CD8-positive, alpha-beta memory T cell (primary cell): Measurements from ENCODE around the gene SMC3. TPM values are rescaled to one million over a fixed set of nuclear protein-coding genes. Genes with fewer than 3 reads are reported as not detected.
A peak's percentile ranks its signal among the peaks of the same experiment; 100 is the strongest.

Experiments
- CTCF ChIA-PET: fragments of 350-600 bp; sonication (Branson Sonifier 250); formaldehyde crosslinking; loops from one replicate; lab custom pipeline; 2021; ENCODE audit warnings: antibody characterized with exemption; lab: Charles Lee
- POLR2A ChIA-PET: fragments of 350-600 bp; sonication (Branson Sonifier 250); formaldehyde crosslinking; loops from one replicate; lab custom pipeline; 2021; ENCODE audit warnings: antibody characterized with exemption; lab: Charles Lee
- DNase-seq, 5 donors: peaks; one replicate each; pipeline versions ENCODE4 v3.0.0 to v3.0.0-alpha.2; 2020 to 2022; ENCODE audit warnings: mixed read lengths in 1 of 5
- H3K27ac ChIP-seq: one replicate; pipeline ENCODE4 v1.7.0; 2013; ENCODE audit warnings: low read depth, mild to moderate bottlenecking, low read length, moderate library complexity
- H3K27me3 ChIP-seq: 2 replicates; pipeline ENCODE4 v1.7.0; 2013; ENCODE audit warnings: low read length, mild to moderate bottlenecking; ENCODE audit not compliant: insufficient read depth, poor library complexity, severe bottlenecking
- H3K36me3 ChIP-seq: 2 replicates; pipeline ENCODE4 v1.7.0; 2013; ENCODE audit warnings: mild to moderate bottlenecking, low read length, moderate library complexity; ENCODE audit not compliant: insufficient read depth
- H3K4me1 ChIP-seq: 2 replicates; pipeline ENCODE4 v1.7.0; 2013; ENCODE audit warnings: mild to moderate bottlenecking, low read length, moderate library complexity; ENCODE audit not compliant: insufficient read depth
- H3K4me3 ChIP-seq: 2 replicates; pipeline ENCODE4 v1.7.0; 2013; ENCODE audit warnings: mild to moderate bottlenecking, low read length
- H3K9me3 ChIP-seq: 2 replicates; pipeline ENCODE4 v1.7.0; 2013; ENCODE audit warnings: mild to moderate bottlenecking, low read length
- H3K27ac Mint-ChIP-seq, 8 donors: one replicate each; pipeline ENCODE4 v1.8.0; 2020 to 2021; ENCODE audit warnings: mixed read lengths in 8 of 8, mild to moderate bottlenecking in 6 of 8, inconsistent platforms in 3 of 8, moderate library complexity in 3 of 8
- H3K27me3 Mint-ChIP-seq, 2 donors: one replicate each; pipeline ENCODE4 v1.8.0; 2020 to 2021; ENCODE audit warnings: mixed read lengths in 2 of 2, mild to moderate bottlenecking in 1 of 2, moderate library complexity in 1 of 2
- H3K36me3 Mint-ChIP-seq, 3 donors: one replicate each; pipeline ENCODE4 v1.8.0; 2020 to 2021; ENCODE audit warnings: mixed read lengths in 3 of 3, inconsistent platforms in 1 of 3, mild to moderate bottlenecking in 1 of 3
- H3K4me1 Mint-ChIP-seq, 3 donors: one replicate each; pipeline ENCODE4 v1.8.0; 2020 to 2021; ENCODE audit warnings: mixed read lengths in 3 of 3, inconsistent platforms in 1 of 3, mild to moderate bottlenecking in 1 of 3
- H3K4me3 Mint-ChIP-seq, 7 donors: one replicate each; pipeline ENCODE4 v1.8.0; 2020 to 2021; ENCODE audit warnings: mixed read lengths in 7 of 7, mild to moderate bottlenecking in 6 of 7, moderate library complexity in 4 of 7, inconsistent platforms in 2 of 7
- H3K9me3 Mint-ChIP-seq, 5 donors: one replicate each; pipeline ENCODE4 v1.8.0; 2020 to 2022; ENCODE audit warnings: mixed read lengths in 5 of 5, mild to moderate bottlenecking in 3 of 5, moderate library complexity in 2 of 5, inconsistent platforms in 1 of 5
- polyA plus RNA-seq: library from polyadenylated mRNA; unstranded; fragments of 300-500 nt; fragmentation: Illumina TruSeq; gene quantifications from one replicate; pipeline ENCODE4 v1.2.3, GENCODE V29; 2021
- total RNA-seq, 2 experiments: library from RNA; stranded (reverse); gene quantifications; one replicate each; pipeline ENCODE4 v1.2.3, GENCODE V29; 2021

SMC3 gene
- total and polyA plus RNA-seq, 3 experiments from 2014 or later, result 77.7 to 102 (median 77.9) TPM

- Mint-ChIP-seq H3K27me3 (peaks cover 0 to 31% of the 10 kb centered on the region in 2 donors), H3K4me3 (no peak overlapping the region), H3K4me1 (no peaks in the 10 kb centered on the region), H3K9me3 (no peaks in the 10 kb centered on the region), H3K27ac (no peak overlapping the region), H3K36me3 (peaks cover 0 to 5% (median 0%) of the 10 kb centered on the region in 3 donors)
- H3K27ac ChIP-seq, result no peak overlapping the region
- H3K4me3 ChIP-seq, result no peak overlapping the region
- DNase-seq, result no peak
- H3K27me3 ChIP-seq, result no peaks in the 10 kb centered on the region
- no peaks in the 10 kb centered on the region for H3K4me1 ChIP-seq
- H3K36me3 ChIP-seq, result no peaks in the 10 kb centered on the region
- POLR2A ChIA-PET, result no interaction called here
- no peaks in the 10 kb centered on the region for H3K9me3 ChIP-seq
- CTCF ChIA-PET, result interaction anchor here (0.8 kb wide), 1 partner anchor 9 kb away, joined by 3 read pairs; no protein-coding TSS in a partner anchor
Measured at GRCh38 chr10:110631934-110632333, 64.4 kb downstream of the SMC3 start.

GRCh38 chr10:110632591-110633215 lies 65.2 kb downstream of the SMC3 start:
- H3K4me3 Mint-ChIP-seq, result no peak overlapping the region
- peak overlapping the region in 1 of 8 donors; percentile 24 for H3K27ac Mint-ChIP-seq
- Histone ChIP-seq H3K27me3 (no peaks in the 10 kb centered on the region), H3K36me3 (no peaks in the 10 kb centered on the region), H3K9me3 (no peaks in the 10 kb centered on the region), H3K4me1 (no peaks in the 10 kb centered on the region), H3K4me3 (no peak overlapping the region), H3K27ac (no peak overlapping the region)
- POLR2A ChIA-PET, result no interaction called here
- H3K4me1 Mint-ChIP-seq, result no peaks in the 10 kb centered on the region
- peaks cover 3 to 28% of the 10 kb centered on the region in 2 donors for H3K27me3 Mint-ChIP-seq
- no peaks in the 10 kb centered on the region for H3K9me3 Mint-ChIP-seq
- peaks cover 0 to 5% (median 0%) of the 10 kb centered on the region in 3 donors for H3K36me3 Mint-ChIP-seq
- CTCF ChIA-PET, result no interaction called here
- no peak for DNase-seq

- Histone ChIP-seq H3K27ac (no peak overlapping the region), H3K4me1 (no peaks in the 10 kb centered on the region), H3K27me3 (no peaks in the 10 kb centered on the region), H3K36me3 (no peaks in the 10 kb centered on the region), H3K9me3 (no peaks in the 10 kb centered on the region), H3K4me3 (no peak overlapping the region)
- Mint-ChIP-seq H3K36me3 (no peaks in the 10 kb centered on the region), H3K27me3 (peaks cover 3 to 28% of the 10 kb centered on the region in 2 donors), H3K27ac (no peak overlapping the region), H3K9me3 (no peaks in the 10 kb centered on the region), H3K4me1 (no peaks in the 10 kb centered on the region), H3K4me3 (no peak overlapping the region)
- ChIA-PET POLR2A (no interaction called here), CTCF (interaction anchor here (1.1 kb wide), 1 partner anchor 21 kb away, joined by 3 read pairs; no protein-coding TSS in a partner anchor)
- DNase-seq, result no peak
Measured at GRCh38 chr10:110634527-110635209, 67.2 kb downstream of the SMC3 start.

GRCh38 chr10:110636572-110636931 lies 69.1 kb downstream of the SMC3 start:
- ChIA-PET CTCF (interaction anchor here (1.9 kb wide), 1 partner anchor 17 kb away, joined by 6 read pairs; no protein-coding TSS in a partner anchor), POLR2A (no interaction called here)
- no peaks in the 10 kb centered on the region for H3K9me3 ChIP-seq
- Mint-ChIP-seq H3K36me3 (no peaks in the 10 kb centered on the region), H3K27me3 (peaks cover 3 to 38% of the 10 kb centered on the region in 2 donors), H3K4me3 (no peak overlapping the region), H3K9me3 (no peaks in the 10 kb centered on the region), H3K27ac (no peak overlapping the region), H3K4me1 (peaks cover 10 to 13% (median 10%) of the 10 kb centered on the region in 3 donors)
- peaks cover 8% of the 10 kb centered on the region for H3K4me1 ChIP-seq
- H3K36me3 ChIP-seq, result no peaks in the 10 kb centered on the region
- no peak overlapping the region for H3K27ac ChIP-seq
- H3K4me3 ChIP-seq, result no peak overlapping the region
- DNase-seq, result no peak
- no peaks in the 10 kb centered on the region for H3K27me3 ChIP-seq

GRCh38 chr10:110636932-110637557 lies 69.5 kb downstream of the SMC3 start:
- CTCF ChIA-PET, result interaction anchor here (1.9 kb wide), 1 partner anchor 17 kb away, joined by 6 read pairs; no protein-coding TSS in a partner anchor
- no peak overlapping the region for H3K27ac ChIP-seq
- no peak overlapping the region for H3K4me3 Mint-ChIP-seq

GRCh38 chr10:110637558-110638053 lies 70.1 kb downstream of the SMC3 start:
- Mint-ChIP-seq H3K27me3 (peaks cover 10 to 47% of the 10 kb centered on the region in 2 donors), H3K4me3 (no peak overlapping the region), H3K36me3 (no peaks in the 10 kb centered on the region), H3K27ac (no peak overlapping the region), H3K9me3 (no peaks in the 10 kb centered on the region), H3K4me1 (peaks cover 11 to 23% (median 19%) of the 10 kb centered on the region in 3 donors)
- Histone ChIP-seq H3K4me3 (no peak overlapping the region), H3K4me1 (peaks cover 10% of the 10 kb centered on the region), H3K36me3 (no peaks in the 10 kb centered on the region), H3K27ac (no peak overlapping the region), H3K9me3 (no peaks in the 10 kb centered on the region), H3K27me3 (peaks cover 4% of the 10 kb centered on the region)
- DNase-seq, result no peak
- ChIA-PET CTCF (interaction anchor here (1.5 to 1.9 kb wide), 2 partner anchors 18 to 23 kb away, joined by 3 to 6 read pairs; no protein-coding TSS in a partner anchor), POLR2A (no interaction called here)

More at GRCh38 chr10:110636932-110637557, 69.5 kb downstream of the SMC3 start:
- POLR2A ChIA-PET, result no interaction called here
- Histone ChIP-seq H3K9me3 (no peaks in the 10 kb centered on the region), H3K4me3 (no peak overlapping the region), H3K4me1 (peaks cover 10% of the 10 kb centered on the region), H3K36me3 (no peaks in the 10 kb centered on the region), H3K27me3 (no peaks in the 10 kb centered on the region)
- Mint-ChIP-seq H3K27me3 (peaks cover 4 to 41% of the 10 kb centered on the region in 2 donors), H3K4me1 (peaks cover 10 to 18% (median 15%) of the 10 kb centered on the region in 3 donors), H3K9me3 (no peaks in the 10 kb centered on the region), H3K27ac (no peak overlapping the region), H3K36me3 (no peaks in the 10 kb centered on the region)
- no peak for DNase-seq

GRCh38 chr10:110638319-110638718 lies 70.8 kb downstream of the SMC3 start:
- no peaks in the 10 kb centered on the region for H3K36me3 ChIP-seq
- no peak overlapping the region for H3K4me3 ChIP-seq
- H3K27me3 ChIP-seq, result peaks cover 11% of the 10 kb centered on the region
- Mint-ChIP-seq H3K4me3 (no peak overlapping the region), H3K27ac (no peak overlapping the region), H3K27me3 (peaks cover 15 to 54% of the 10 kb centered on the region in 2 donors), H3K4me1 (peaks cover 16 to 29% (median 26%) of the 10 kb centered on the region in 3 donors), H3K36me3 (no peaks in the 10 kb centered on the region), H3K9me3 (no peaks in the 10 kb centered on the region)
- no peak overlapping the region for H3K27ac ChIP-seq
- ChIA-PET CTCF (interaction anchor here (1.5 kb wide), 1 partner anchor 24 kb away, joined by 3 read pairs; no protein-coding TSS in a partner anchor), POLR2A (no interaction called here)
- DNase-seq, result no peak
- H3K9me3 ChIP-seq, result no peaks in the 10 kb centered on the region
- peaks cover 18% of the 10 kb centered on the region for H3K4me1 ChIP-seq
